ENCODE measurements around the gene GPBP1. TPM values are rescaled to one million over a fixed set of nuclear protein-coding genes. Genes with fewer than 3 reads are reported as not detected.

The GPBP1 gene
- total RNA-seq, 1 experiment from 2014 or later: 100 TPM

DNA sequence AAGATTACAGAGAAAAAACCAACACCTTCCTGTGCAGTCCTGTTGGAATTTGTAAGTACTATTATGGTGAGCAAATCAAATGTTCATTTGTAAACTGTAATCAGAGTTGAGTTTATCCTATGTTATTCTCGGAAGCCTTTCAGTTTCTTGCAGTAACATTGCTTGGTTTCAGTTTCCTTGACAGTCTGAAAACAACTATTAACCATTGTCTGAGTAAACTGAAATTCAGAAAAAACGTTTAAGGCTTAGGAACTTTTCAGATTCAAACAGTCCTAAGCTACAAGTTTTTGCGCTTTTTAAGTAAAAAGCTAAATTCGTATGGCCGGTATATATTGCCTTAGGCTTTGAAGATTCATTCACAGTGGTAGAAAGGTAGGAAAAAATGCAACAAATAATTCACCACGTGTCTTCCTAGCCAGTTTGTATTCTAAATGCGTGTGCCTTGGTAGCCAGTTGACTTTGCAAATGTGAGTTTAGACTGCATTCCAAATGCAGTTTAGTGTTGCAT, 2.5 kb downstream of the GPBP1 start:
- DNase-seq (ENCODE audit: low spot score) (no peak), ATAC-seq (no peak)
- Mint-ChIP-seq H3K27ac (peak overlapping the region; percentile 97), H3K9me3 (no peaks in the 10 kb centered on the region), H3K27me3 (ENCODE audit: low read depth) (peaks cover 6% of the 10 kb centered on the region), H3K4me3 (peak overlapping the region; percentile 97), H3K4me1 (peaks cover 55% of the 10 kb centered on the region), H3K36me3 (peaks cover 38% of the 10 kb centered on the region)
- TF ChIP-seq, protein P1, sequence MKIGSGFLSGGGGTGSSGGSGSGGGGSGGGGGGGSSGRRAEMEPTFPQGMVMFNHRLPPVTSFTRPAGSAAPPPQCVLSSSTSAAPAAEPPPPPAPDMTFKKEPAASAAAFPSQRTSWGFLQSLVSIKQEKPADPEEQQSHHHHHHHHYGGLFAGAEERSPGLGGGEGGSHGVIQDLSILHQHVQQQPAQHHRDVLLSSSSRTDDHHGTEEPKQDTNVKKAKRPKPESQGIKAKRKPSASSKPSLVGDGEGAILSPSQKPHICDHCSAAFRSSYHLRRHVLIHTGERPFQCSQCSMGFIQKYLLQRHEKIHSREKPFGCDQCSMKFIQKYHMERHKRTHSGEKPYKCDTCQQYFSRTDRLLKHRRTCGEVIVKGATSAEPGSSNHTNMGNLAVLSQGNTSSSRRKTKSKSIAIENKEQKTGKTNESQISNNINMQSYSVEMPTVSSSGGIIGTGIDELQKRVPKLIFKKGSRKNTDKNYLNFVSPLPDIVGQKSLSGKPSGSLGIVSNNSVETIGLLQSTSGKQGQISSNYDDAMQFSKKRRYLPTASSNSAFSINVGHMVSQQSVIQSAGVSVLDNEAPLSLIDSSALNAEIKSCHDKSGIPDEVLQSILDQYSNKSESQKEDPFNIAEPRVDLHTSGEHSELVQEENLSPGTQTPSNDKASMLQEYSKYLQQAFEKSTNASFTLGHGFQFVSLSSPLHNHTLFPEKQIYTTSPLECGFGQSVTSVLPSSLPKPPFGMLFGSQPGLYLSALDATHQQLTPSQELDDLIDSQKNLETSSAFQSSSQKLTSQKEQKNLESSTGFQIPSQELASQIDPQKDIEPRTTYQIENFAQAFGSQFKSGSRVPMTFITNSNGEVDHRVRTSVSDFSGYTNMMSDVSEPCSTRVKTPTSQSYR (CRISPR knock-in tag; IDR thresholded peaks at IDR 0.05): no peak
- ChIA-PET CTCF (interaction anchor here (1.3 kb wide), 1 partner anchor 38 kb away, joined by 3 read pairs; no protein-coding TSS in a partner anchor), POLR2A (no interaction called here)

DNA sequence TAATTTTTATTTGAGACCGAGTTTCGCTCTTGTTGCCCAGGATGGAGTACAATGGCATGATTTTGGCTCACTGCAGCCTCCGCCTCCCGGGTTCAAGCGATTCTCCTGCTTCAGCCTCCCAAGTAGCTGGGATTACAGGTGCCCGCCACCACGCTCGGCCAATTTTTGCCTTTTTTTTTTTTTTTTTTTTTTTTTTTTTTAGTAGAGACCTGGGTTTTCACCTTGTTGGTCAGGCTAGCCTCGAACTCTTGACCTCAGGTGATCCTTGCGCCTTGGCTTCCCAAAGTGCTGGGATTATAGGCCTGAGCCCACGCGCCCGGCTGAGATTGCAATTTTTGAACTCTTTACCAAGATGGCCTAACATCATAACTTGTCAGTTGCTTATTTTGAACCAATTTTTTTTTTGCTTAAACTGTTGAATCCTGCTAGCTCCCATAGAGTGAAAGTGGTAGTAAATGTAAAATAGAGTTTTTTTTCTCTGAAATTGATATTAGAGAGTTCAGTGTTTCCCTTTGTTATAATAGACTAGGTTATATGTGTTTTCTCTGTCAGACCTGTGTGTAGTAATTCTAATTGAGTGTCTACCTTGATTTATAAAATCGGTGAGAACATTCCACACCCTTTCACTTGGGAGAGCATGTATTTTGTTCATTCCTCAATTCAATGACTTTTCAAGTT, 3.8 kb downstream of the GPBP1 start:
- no peaks in the 10 kb centered on the region for H3K9me3 Mint-ChIP-seq
- H3K27me3 Mint-ChIP-seq (ENCODE audit: low read depth): no peaks in the 10 kb centered on the region
- peaks cover 38% of the 10 kb centered on the region for H3K36me3 Mint-ChIP-seq
- DNase-seq (ENCODE audit: low spot score) (no peak), ATAC-seq (no peak)
- H3K4me1 Mint-ChIP-seq: peaks cover 47% of the 10 kb centered on the region
- peak overlapping the region; percentile 49; the same call in 1 of the 2 replicates for H3K27ac Mint-ChIP-seq
- peak overlapping the region; percentile 97 for H3K4me3 Mint-ChIP-seq
- ChIA-PET POLR2A (no interaction called here), CTCF (interaction anchor here (0.6 to 1.3 kb wide), 2 partner anchors 18 to 39 kb away, joined by 3 read pairs; no protein-coding TSS in a partner anchor)
- TF ChIP-seq ETV6 (CRISPR knock-in tag; IDR thresholded peaks at IDR 0.05) (no peak), PRRX2 (CRISPR knock-in tag; IDR thresholded peaks at IDR 0.05) (no peak), ZNF671 (CRISPR knock-in tag; IDR thresholded peaks at IDR 0.05) (no peak)
- TF ChIP-seq, protein P2, sequence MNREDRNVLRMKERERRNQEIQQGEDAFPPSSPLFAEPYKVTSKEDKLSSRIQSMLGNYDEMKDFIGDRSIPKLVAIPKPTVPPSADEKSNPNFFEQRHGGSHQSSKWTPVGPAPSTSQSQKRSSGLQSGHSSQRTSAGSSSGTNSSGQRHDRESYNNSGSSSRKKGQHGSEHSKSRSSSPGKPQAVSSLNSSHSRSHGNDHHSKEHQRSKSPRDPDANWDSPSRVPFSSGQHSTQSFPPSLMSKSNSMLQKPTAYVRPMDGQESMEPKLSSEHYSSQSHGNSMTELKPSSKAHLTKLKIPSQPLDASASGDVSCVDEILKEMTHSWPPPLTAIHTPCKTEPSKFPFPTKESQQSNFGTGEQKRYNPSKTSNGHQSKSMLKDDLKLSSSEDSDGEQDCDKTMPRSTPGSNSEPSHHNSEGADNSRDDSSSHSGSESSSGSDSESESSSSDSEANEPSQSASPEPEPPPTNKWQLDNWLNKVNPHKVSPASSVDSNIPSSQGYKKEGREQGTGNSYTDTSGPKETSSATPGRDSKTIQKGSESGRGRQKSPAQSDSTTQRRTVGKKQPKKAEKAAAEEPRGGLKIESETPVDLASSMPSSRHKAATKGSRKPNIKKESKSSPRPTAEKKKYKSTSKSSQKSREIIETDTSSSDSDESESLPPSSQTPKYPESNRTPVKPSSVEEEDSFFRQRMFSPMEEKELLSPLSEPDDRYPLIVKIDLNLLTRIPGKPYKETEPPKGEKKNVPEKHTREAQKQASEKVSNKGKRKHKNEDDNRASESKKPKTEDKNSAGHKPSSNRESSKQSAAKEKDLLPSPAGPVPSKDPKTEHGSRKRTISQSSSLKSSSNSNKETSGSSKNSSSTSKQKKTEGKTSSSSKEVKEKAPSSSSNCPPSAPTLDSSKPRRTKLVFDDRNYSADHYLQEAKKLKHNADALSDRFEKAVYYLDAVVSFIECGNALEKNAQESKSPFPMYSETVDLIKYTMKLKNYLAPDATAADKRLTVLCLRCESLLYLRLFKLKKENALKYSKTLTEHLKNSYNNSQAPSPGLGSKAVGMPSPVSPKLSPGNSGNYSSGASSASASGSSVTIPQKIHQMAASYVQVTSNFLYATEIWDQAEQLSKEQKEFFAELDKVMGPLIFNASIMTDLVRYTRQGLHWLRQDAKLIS (CRISPR knock-in tag; IDR thresholded peaks at IDR 0.05; ENCODE audit: borderline replicate concordance): no peak
- TF ChIP-seq, protein P1 (CRISPR knock-in tag; IDR thresholded peaks at IDR 0.05): no peak
- TF ChIP-seq, protein P3, sequence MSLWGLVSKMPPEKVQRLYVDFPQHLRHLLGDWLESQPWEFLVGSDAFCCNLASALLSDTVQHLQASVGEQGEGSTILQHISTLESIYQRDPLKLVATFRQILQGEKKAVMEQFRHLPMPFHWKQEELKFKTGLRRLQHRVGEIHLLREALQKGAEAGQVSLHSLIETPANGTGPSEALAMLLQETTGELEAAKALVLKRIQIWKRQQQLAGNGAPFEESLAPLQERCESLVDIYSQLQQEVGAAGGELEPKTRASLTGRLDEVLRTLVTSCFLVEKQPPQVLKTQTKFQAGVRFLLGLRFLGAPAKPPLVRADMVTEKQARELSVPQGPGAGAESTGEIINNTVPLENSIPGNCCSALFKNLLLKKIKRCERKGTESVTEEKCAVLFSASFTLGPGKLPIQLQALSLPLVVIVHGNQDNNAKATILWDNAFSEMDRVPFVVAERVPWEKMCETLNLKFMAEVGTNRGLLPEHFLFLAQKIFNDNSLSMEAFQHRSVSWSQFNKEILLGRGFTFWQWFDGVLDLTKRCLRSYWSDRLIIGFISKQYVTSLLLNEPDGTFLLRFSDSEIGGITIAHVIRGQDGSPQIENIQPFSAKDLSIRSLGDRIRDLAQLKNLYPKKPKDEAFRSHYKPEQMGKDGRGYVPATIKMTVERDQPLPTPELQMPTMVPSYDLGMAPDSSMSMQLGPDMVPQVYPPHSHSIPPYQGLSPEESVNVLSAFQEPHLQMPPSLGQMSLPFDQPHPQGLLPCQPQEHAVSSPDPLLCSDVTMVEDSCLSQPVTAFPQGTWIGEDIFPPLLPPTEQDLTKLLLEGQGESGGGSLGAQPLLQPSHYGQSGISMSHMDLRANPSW (CRISPR knock-in tag; conservative IDR thresholded peaks at IDR 0.05; ENCODE audit: low read depth): no peak
- TF ChIP-seq, protein P4, sequence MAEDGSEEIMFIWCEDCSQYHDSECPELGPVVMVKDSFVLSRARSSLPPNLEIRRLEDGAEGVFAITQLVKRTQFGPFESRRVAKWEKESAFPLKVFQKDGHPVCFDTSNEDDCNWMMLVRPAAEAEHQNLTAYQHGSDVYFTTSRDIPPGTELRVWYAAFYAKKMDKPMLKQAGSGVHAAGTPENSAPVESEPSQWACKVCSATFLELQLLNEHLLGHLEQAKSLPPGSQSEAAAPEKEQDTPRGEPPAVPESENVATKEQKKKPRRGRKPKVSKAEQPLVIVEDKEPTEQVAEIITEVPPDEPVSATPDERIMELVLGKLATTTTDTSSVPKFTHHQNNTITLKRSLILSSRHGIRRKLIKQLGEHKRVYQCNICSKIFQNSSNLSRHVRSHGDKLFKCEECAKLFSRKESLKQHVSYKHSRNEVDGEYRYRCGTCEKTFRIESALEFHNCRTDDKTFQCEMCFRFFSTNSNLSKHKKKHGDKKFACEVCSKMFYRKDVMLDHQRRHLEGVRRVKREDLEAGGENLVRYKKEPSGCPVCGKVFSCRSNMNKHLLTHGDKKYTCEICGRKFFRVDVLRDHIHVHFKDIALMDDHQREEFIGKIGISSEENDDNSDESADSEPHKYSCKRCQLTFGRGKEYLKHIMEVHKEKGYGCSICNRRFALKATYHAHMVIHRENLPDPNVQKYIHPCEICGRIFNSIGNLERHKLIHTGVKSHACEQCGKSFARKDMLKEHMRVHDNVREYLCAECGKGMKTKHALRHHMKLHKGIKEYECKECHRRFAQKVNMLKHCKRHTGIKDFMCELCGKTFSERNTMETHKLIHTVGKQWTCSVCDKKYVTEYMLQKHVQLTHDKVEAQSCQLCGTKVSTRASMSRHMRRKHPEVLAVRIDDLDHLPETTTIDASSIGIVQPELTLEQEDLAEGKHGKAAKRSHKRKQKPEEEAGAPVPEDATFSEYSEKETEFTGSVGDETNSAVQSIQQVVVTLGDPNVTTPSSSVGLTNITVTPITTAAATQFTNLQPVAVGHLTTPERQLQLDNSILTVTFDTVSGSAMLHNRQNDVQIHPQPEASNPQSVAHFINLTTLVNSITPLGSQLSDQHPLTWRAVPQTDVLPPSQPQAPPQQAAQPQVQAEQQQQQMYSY (CRISPR knock-in tag; IDR thresholded peaks at IDR 0.05): no peak
- TF ChIP-seq, protein P5, sequence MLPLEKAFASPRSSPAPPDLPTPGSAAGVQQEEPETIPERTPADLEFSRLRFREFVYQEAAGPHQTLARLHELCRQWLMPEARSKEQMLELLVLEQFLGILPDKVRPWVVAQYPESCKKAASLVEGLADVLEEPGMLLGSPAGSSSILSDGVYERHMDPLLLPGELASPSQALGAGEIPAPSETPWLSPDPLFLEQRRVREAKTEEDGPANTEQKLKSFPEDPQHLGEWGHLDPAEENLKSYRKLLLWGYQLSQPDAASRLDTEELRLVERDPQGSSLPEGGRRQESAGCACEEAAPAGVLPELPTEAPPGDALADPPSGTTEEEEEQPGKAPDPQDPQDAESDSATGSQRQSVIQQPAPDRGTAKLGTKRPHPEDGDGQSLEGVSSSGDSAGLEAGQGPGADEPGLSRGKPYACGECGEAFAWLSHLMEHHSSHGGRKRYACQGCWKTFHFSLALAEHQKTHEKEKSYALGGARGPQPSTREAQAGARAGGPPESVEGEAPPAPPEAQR (CRISPR knock-in tag; IDR thresholded peaks at IDR 0.05): no peak
- TF ChIP-seq, protein P6, sequence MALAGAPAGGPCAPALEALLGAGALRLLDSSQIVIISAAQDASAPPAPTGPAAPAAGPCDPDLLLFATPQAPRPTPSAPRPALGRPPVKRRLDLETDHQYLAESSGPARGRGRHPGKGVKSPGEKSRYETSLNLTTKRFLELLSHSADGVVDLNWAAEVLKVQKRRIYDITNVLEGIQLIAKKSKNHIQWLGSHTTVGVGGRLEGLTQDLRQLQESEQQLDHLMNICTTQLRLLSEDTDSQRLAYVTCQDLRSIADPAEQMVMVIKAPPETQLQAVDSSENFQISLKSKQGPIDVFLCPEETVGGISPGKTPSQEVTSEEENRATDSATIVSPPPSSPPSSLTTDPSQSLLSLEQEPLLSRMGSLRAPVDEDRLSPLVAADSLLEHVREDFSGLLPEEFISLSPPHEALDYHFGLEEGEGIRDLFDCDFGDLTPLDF (CRISPR knock-in tag; IDR thresholded peaks at IDR 0.05): no peak
- TF ChIP-seq, protein P7, sequence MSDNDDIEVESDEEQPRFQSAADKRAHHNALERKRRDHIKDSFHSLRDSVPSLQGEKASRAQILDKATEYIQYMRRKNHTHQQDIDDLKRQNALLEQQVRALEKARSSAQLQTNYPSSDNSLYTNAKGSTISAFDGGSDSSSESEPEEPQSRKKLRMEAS (CRISPR knock-in tag; IDR thresholded peaks at IDR 0.05): no peak
